ENCODE data around the gene TMEM179.
"Not testable (repeated sequence)": the region's sequence is repeated elsewhere in the genome, so short reads cannot be mapped to it uniquely, and the experiment has no call there.

The TMEM179 gene

DNA sequence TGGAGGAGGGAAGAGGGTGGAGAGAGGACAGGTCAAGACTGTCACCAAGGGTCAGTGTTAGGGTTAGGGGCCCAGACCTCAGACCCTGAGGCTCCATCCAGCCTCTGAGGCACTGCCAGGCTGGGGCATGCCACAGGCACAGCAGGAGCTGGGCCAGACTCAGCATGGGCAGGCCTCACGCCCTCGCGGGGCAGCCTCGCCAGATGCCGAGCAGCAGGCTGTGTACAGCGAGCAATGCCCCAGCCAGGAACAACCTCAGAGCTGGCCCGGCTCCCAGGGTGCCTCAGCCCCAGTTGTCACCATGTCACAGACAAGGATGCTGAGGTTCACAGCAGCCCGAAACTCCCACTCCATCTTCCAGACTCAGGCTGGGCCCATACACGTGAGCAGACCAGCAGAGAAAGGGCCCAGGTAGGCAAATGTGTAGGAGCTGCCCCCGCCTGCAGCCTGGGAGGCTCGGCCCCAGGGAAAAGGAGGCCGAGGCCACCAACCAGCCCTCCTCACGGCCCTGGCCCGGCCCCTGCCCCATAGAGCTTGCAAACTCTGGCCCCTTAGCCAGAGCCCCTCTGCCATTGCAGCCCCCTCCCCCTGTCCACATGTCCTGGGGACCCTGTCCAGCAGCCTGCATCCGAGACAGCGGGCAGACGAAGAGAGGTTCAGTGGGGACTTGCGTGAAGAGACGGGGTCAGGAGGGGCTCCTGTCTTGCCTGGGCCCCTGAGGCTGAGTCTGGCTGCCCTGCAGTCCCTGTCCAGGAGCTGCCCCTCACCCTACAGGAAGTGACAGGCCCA is 17.5 kb downstream of the TMEM179 start:
- no peak for DNase-seq (ENCODE audit: low read depth)

GRCh38 chr14:104585966-104586697 is 18.4 kb downstream of the TMEM179 start:
- DNase-seq (ENCODE audit: low read depth) = peak; percentile 14

- DNase-seq (ENCODE audit: low read depth) = no peak
Observed at GRCh38 chr14:104584557-104584956, 20.0 kb downstream of the TMEM179 start.

GRCh38 chr14:104583424-104584306 is 20.9 kb downstream of the TMEM179 start:
- DNase-seq (ENCODE audit: low read depth) = no peak

DNA sequence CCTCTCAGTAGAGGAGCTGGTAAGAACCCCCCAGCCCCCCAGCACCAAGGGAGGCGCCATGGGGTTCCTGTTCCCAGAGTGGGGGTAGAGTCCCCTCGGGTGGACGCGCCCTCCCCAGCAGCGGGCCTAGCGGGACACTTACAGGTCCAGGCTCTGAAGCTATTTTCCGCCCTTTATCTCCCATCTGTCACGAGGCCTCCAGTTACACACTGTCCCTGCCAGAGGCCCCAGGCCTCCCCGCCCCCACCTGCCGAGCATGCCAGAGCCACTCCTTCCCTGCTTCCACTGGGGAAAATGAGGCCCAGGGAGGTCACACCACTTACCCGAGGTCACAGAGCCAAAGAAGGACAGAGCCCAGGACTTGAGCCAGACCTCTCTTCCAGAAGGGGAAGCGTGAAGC is 21.9 kb downstream of the TMEM179 start:
- DNase-seq (ENCODE audit: low read depth) = no peak

DNA sequence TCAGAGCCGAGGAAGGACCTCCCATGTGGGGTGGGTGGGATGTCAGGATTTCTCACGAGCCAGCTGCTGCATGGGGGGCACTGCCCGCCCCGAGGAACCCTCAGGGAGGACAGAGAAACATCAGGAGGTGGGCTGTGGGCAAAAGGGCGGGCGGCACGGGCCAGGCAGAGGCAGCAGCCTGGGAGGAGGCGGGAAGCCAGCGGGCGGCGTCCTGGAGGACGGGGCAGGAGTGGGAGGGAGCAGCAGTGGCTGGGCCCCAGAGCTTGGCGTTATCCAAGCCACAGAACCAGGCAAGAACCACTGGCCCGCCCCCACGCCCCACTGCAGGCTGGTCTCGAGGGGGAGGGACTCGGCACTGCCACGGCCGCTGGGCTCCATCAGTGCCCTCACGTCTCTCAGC is 22.6 kb downstream of the TMEM179 start:
- DNase-seq (ENCODE audit: low read depth) = no peak

GRCh38 chr14:104581521-104581920 is 23.1 kb downstream of the TMEM179 start:
- no peak for DNase-seq (ENCODE audit: low read depth)

GRCh38 chr14:104580961-104581360 is 23.6 kb downstream of the TMEM179 start:
- DNase-seq (ENCODE audit: low read depth) = peak; percentile 49

- not testable (repeated sequence) for DNase-seq (ENCODE audit: low read depth)
Observed at GRCh38 chr14:104579939-104580338, 24.6 kb downstream of the TMEM179 start.

GRCh38 chr14:104579507-104579906 is 25.1 kb downstream of the TMEM179 start, which contains the start of gene C14orf180:
Gene C14orf180, plus strand, starts transcription at chr14:104579764. Its CDS starts 6,667 bp downstream, at chr14:104586431.
- DNase-seq (ENCODE audit: low read depth) = no peak

- DNase-seq (ENCODE audit: low read depth) = no peak
Observed at GRCh38 chr14:104578321-104578720, 26.3 kb downstream of the TMEM179 start.

DNA sequence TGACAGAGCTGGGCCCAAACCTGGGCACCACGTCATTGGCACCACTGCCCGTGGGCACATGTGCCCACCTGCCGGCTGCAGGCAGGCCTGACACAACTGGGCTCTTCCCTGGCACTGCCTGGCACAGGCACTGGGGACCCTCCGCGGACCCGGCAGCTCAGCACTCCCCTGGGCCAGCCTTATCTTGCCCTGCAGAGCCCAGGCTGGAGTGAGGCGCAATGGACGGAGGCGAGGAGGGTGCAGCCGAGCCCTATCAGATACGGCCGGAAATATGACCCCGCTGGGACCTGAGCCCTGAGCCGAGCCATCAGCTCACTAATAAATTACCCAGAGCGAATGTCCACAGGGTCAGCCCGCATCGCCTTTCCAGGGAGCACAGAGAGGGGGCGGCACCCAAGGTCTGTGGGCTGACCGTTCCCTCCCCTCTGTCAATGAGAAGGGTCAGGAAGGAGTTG is 26.7 kb downstream of the TMEM179 start:
- no peak for DNase-seq (ENCODE audit: low read depth)

GRCh38 chr14:104577426-104577825 is 27.1 kb downstream of the TMEM179 start:
- no peak for DNase-seq (ENCODE audit: low read depth)

GRCh38 chr14:104576970-104577332 is 27.6 kb downstream of the TMEM179 start:
- no peak for DNase-seq (ENCODE audit: low read depth)

- no peak for DNase-seq (ENCODE audit: low read depth)
Observed at GRCh38 chr14:104576232-104576969, 28.2 kb downstream of the TMEM179 start.

GRCh38 chr14:104574978-104575583 is 29.5 kb downstream of the TMEM179 start:
- DNase-seq (ENCODE audit: low read depth) = no peak

DNA sequence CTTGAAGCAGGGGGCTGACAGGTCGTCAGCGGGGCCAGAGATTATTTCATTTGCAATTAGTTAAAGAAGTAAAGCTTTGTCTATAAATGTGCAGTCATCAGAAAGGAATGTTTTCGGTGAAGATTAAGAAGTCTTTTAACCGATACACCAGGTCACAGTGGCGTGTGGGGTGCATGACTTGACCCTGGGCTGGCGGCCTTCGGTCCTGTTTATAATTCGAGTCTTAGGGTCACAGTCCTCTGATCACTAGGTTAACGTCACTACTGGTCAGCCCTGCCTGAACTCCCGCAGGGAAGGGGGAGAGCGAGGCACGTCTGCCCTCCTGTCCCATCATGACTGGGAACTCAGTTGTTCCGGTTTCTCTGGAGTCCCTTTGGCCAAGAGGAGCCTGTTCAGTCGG is 30.0 kb downstream of the TMEM179 start:
- DNase-seq (ENCODE audit: low read depth) = no peak

DNA sequence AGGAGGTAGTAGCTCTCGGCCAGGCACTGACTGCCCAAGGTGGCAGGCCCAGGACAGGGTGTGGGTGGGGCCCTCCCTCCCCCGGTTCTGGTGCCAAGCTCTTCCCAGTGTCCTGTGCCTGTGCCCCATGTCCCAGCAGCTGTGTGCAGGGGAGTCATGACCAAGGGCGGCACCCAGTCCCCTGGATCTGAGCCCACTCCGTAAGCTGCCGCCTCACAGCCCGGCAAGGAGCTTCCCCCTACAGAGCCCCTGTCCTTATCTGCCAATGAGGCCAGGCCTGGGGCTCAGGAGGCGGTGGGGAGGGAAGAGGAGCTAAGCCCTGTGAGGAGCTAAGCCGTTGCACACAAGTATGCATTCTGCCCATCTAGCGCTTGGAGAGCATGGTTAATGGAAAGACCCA is 30.6 kb downstream of the TMEM179 start:
- DNase-seq (ENCODE audit: low read depth) = no peak

GRCh38 chr14:104572668-104573067 is 31.9 kb downstream of the TMEM179 start:
- DNase-seq (ENCODE audit: low read depth) = no peak

DNA sequence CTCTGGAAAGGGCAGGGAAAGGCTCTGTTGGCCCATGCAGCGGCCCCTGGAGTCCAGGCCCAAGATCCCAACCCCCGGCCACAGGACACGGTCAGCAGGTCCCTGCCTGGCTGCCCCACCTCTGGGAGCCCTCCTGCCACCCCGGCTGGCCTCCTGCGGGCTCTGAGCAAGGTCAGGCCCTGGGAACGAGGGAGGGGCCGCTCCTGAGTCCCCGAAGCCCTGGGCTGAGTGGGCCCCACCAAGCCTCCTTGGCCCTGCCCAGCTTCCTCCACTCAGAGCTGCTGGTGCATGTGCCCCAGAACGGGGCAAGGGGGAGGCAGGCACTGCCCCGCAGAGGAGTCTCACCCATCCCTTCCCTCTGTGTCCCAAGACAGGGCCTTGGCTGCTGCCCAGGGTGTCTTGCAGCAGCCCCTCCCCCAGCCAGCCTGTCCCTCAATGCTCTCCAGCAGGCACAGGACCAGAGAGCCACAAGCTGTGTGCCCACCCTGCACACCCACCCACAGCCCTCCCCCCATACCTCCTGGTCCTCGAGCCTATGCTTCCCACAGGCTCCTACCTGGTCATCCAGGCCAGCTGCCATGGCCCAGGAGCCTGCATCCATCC is 32.4 kb downstream of the TMEM179 start:
- DNase-seq (ENCODE audit: low read depth) = no peak

DNA sequence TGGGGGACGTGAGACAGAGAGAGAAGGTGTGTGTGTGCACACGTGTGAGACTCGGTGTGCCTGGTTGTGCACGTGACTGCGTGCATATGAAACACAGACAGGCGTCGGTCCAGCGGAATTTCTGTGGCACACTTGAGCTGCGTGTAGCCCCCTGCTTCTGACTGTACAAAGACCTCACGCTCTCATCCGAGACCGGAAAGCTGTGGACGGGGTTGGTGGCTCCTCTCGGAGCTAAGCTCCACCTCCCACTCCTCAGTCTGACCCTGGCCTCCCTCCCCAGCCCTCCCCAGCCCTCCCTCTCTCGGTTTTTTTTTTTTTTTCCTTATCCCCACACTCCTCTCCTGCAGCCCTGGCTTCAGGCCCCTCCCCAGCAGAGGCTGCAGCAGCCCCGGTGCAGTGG is 33.3 kb downstream of the TMEM179 start:
- DNase-seq (ENCODE audit: low read depth) = no peak

All from amniotic epithelial cell (primary cell).